Measurements from ENCODE around the gene TFEC. TPM values are rescaled to one million over a fixed set of nuclear protein-coding genes. Genes with fewer than 3 reads are reported as not detected.

TFEC gene
- total and polyA plus RNA-seq, 10 donors: 6.8 to 55.7 (median 34.1) TPM

DNA sequence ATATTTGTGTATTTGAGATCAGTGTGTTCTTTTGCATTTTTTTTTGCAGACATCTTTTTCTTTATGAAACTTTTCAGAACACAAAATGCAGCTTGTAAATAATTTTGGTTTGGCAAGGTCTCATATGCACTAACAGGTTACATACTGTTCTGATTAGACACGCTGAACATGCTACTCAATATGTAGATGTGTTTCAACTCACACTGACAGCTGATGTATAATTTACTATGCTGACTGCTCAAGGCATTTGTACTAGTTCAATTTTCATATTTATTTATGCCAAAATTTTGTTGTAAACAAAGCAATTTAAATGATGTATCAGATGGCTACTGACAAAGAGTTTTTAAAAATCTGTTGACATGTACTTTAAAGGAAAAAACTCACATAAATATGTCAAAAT, 123.8 kb downstream of the TFEC start:
- Histone ChIP-seq H3K27ac (no peak overlapping the region), H3K36me3 (no peaks in the 10 kb centered on the region), H3K4me3 (no peak overlapping the region), H3K27me3 (replicated peaks in 1 of 7) (no peaks in the 10 kb centered on the region), H3K4me1 (peaks cover 0 to 10% (median 2%) of the 10 kb centered on the region in 6 donors), H3K9me3 (no peaks in the 10 kb centered on the region)
- intact Hi-C loops (cut with DNase I; ENCODE audit: low total_unique reads): no loop called here
- DNase-seq: no peak
- TF ChIP-seq, protein P1, sequence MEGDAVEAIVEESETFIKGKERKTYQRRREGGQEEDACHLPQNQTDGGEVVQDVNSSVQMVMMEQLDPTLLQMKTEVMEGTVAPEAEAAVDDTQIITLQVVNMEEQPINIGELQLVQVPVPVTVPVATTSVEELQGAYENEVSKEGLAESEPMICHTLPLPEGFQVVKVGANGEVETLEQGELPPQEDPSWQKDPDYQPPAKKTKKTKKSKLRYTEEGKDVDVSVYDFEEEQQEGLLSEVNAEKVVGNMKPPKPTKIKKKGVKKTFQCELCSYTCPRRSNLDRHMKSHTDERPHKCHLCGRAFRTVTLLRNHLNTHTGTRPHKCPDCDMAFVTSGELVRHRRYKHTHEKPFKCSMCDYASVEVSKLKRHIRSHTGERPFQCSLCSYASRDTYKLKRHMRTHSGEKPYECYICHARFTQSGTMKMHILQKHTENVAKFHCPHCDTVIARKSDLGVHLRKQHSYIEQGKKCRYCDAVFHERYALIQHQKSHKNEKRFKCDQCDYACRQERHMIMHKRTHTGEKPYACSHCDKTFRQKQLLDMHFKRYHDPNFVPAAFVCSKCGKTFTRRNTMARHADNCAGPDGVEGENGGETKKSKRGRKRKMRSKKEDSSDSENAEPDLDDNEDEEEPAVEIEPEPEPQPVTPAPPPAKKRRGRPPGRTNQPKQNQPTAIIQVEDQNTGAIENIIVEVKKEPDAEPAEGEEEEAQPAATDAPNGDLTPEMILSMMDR (IDR thresholded peaks at IDR 0.05 in 8 of 11, conservative IDR thresholded peaks at IDR 0.05 in 3 of 11): no peak
- no peak for TF ChIP-seq POLR2A (IDR thresholded peaks at IDR 0.05)
- no peak for TF ChIP-seq POLR2AphosphoS5 (IDR thresholded peaks at IDR 0.05)
- WGBS, 5 donors: 68 to 85% (median 79%) methylated on average over 1 of the region's 1 CpG

DNA sequence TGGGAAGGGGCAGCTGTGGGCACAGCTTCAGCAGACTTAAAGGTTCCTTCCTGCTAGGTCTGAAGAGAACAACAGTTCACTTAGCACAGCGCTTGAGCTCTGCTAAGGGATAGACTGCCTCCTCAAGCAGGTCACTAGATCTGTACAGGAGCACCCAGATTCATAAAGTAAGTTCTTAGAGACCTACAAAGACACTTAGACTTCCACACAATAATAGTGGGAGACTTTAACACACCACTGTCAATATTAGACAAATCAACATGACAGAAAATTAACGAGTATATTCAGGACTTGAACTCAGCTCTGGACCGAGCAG, 140.9 kb downstream of the TFEC start:
- 90 to 100% (median 95%) methylated on average over 3 of the region's 3 CpGs for WGBS, 5 donors
- no peak for DNase-seq
- no peaks in the 10 kb centered on the region for H3K4me1 ChIP-seq
- H3K9me3 ChIP-seq: peaks cover 0 to 24% (median 2%) of the 10 kb centered on the region in 8 donors
- no peak overlapping the region for H3K27ac ChIP-seq
- TF ChIP-seq, protein P1 (IDR thresholded peaks at IDR 0.05 in 8 of 11, conservative IDR thresholded peaks at IDR 0.05 in 3 of 11): no peak
- TF ChIP-seq POLR2AphosphoS5 (IDR thresholded peaks at IDR 0.05): no peak
- no peak for TF ChIP-seq POLR2A (IDR thresholded peaks at IDR 0.05)
- no peaks in the 10 kb centered on the region for H3K36me3 ChIP-seq
- intact Hi-C loops (cut with DNase I; ENCODE audit: low total_unique reads): no loop called here
- H3K4me3 ChIP-seq: no peak overlapping the region
- no peaks in the 10 kb centered on the region for H3K27me3 ChIP-seq (replicated peaks in 1 of 7)

DNA sequence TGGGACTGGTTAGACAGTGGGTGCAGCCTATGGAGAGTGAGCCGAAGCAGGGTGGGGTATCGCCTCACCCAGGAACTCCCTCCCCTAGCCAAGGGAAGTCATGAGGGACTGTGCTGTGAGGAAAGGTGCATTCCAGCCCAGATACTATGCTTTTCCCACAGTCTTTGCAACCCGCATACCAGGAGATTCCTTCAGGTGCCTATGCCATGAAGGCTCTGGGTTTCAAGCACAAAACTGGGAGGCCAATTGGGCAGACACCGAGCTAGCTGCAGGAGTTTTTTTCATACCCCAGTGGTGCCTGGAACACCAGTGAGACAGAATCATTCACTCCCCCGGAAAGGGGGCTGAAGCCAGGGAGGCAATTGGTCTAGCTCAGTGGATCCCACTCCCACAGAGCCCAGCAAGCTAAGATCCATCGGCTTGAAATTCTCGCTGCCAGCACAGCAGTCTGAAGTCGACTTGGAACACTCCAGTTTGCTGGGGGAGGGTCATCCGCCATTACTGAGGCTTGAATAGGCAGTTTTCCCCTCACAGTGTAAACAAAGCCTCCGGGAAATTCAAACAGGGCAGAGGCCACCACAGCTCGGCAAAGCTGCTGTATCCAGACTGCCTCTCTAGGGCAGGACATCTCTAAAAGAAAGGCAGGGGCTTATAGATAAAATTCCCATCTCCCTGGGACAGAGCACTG, 141.4 kb downstream of the TFEC start:
- intact Hi-C loops (cut with DNase I; ENCODE audit: low total_unique reads): no loop called here
- 78 to 91% (median 89%) methylated on average over 5 to 11 of the region's 11 CpGs for whole genome bisulfite sequencing, 5 donors

DNA sequence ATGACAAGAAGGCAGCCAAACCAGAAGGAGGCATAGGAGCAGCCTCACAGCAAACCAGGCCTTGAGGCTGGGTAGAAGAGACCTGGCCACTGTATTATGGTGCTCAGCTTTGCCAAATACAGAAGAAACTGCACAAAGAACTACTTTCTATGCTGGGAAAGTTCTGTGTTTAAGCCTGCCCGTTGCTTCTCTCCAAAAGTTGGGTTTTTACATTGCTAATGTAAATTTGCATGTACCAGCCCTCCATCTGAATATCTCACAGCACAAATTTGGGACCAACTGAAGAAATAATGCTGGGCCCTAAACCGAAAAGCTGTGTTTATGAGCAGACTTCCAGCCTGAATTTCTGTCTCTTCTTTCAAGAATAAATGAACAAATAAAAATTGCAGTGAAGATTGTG, 145.0 kb downstream of the TFEC start:
- H3K9me3 ChIP-seq: peaks cover 0 to 20% (median 2%) of the 10 kb centered on the region in 8 donors
- intact Hi-C loops (cut with DNase I; ENCODE audit: low total_unique reads): no loop called here
- WGBS, 5 donors: 57 to 82% (median 69%) methylated on average over 2 of the region's 2 CpGs
- H3K36me3 ChIP-seq: no peaks in the 10 kb centered on the region
- H3K27ac ChIP-seq: no peak overlapping the region
- H3K4me3 ChIP-seq: no peak overlapping the region
- no peak for DNase-seq
- H3K27me3 ChIP-seq (replicated peaks in 1 of 7): no peaks in the 10 kb centered on the region
- TF ChIP-seq, protein P1 (IDR thresholded peaks at IDR 0.05 in 8 of 11, conservative IDR thresholded peaks at IDR 0.05 in 3 of 11): no peak
- TF ChIP-seq POLR2AphosphoS5 (IDR thresholded peaks at IDR 0.05) (no peak), POLR2A (IDR thresholded peaks at IDR 0.05) (no peak)
- H3K4me1 ChIP-seq: no peaks in the 10 kb centered on the region

More for the DNA sequence above, 141.4 kb downstream of the TFEC start:
- H3K4me3 ChIP-seq: no peak overlapping the region
- DNase-seq: no peak
- H3K27me3 ChIP-seq (replicated peaks in 1 of 7): no peaks in the 10 kb centered on the region
- H3K27ac ChIP-seq: no peak overlapping the region
- peaks cover 0 to 24% (median 2%) of the 10 kb centered on the region in 8 donors for H3K9me3 ChIP-seq
- no peaks in the 10 kb centered on the region for H3K36me3 ChIP-seq
- no peak for TF ChIP-seq POLR2A (IDR thresholded peaks at IDR 0.05)
- TF ChIP-seq, protein P1 (IDR thresholded peaks at IDR 0.05 in 8 of 11, conservative IDR thresholded peaks at IDR 0.05 in 3 of 11): no peak
- TF ChIP-seq POLR2AphosphoS5 (IDR thresholded peaks at IDR 0.05): no peak
- no peaks in the 10 kb centered on the region for H3K4me1 ChIP-seq

Other genes starting within 250 kb of the TFEC start
- 10 to 100 TPM; 52.6 to 79.7 (median 66.4) TPM for gene TES, start 179.8 kb upstream of the TFEC start, total RNA-seq
- 10 to 100 TPM; 28.5 to 34.9 (median 32.9) TPM for gene TES, start 179.8 kb upstream of the TFEC start, polyA plus RNA-seq

Measured in spleen (tissue), 11 donors.